Body of pancreas (tissue), 4 donors: ENCODE measurements around the gene MAST3.
"Not testable (repeated sequence)": the region's sequence is repeated elsewhere in the genome, so short reads cannot be mapped to it uniquely, and the experiment has no call there.

ENCODE experiments used
- CTCF ChIP-seq, 7 experiments: fragments of 450-650 bp in 4 of 7; fragments of 200-600 bp in 3 of 7; sonication (generic) in 3 of 7; IDR thresholded peaks; one replicate each; pipeline ENCODE4 v1.5.1; 2016 to 2019; ENCODE audit warnings: antibody characterized with exemption in 7 of 7
- POLR2A ChIP-seq, 3 donors: fragments of 450-650 bp; IDR thresholded peaks; one replicate each; pipeline ENCODE4 v1.6.1; 2016; ENCODE audit warnings: antibody characterized with exemption in 3 of 3, mild to moderate bottlenecking in 2 of 3

- TF ChIP-seq CTCF, POLR2A (IDR thresholded peaks at IDR 0.05): not testable (repeated sequence)
These were observed 61.6 kb downstream of the MAST3 start for GRCh38 chr19:18159059-18159616.
